SK-N-SH (cell line): Measurements from ENCODE around the gene GRM8. TPM values are rescaled to one million over a fixed set of nuclear protein-coding genes. Genes with fewer than 3 reads are reported as not detected.

ENCODE experiments used
- CTCF ChIA-PET: fragments of 300-600, 350-600 bp; formaldehyde crosslinking; extraction: SDS; loops from one replicate; lab custom pipeline; 2021; lab: Yijun Ruan, JAX
- POLR2A ChIA-PET: fragments of 350-600 bp; sonication (Branson Sonifier 250); formaldehyde crosslinking; extraction: SDS; loops from one replicate; lab custom pipeline; 2020; ENCODE audit warnings: antibody characterized with exemption, inconsistent platforms; lab: Yijun Ruan, JAX
- DNase-seq: peaks from one replicate; pipeline ENCODE4 v3.0.0; 2012
- H2AFZ ChIP-seq: fragments of 200-600 bp; sonication (generic); 2 replicates; pipeline ENCODE4 v1.8.1; 2016; ENCODE audit warnings: antibody characterized with exemption, mild to moderate bottlenecking, low read depth
- H3F3A ChIP-seq: fragments of 200-600 bp; sonication (generic); replicated peaks from 2 replicates; pipeline ENCODE3; 2016; ENCODE audit warnings: antibody characterized with exemption, mild to moderate bottlenecking; ENCODE audit not compliant: insufficient read depth
- H3K27ac ChIP-seq, 2 experiments: fragments of 200-500 bp in 1 of 2; fragments of 200-600 bp in 1 of 2; sonication (Bioruptor generic) in 1 of 2; sonication (generic), shearing (Covaris generic) in 1 of 2; 2 replicates each; pipeline versions ENCODE4 v1.5.1 to v1.6.1; 2014 to 2016; ENCODE audit warnings: low read depth in 2 of 2, inconsistent platforms in 1 of 2, low read length in 1 of 2, mild to moderate bottlenecking in 1 of 2, mixed read lengths in 1 of 2
- H3K27me3 ChIP-seq: fragments of 200-600 bp; sonication (generic), shearing (Covaris generic); 2 replicates; pipeline ENCODE4 v1.6.1; 2016; ENCODE audit warnings: mixed run types; ENCODE audit not compliant: insufficient read depth
- H3K36me3 ChIP-seq, 2 experiments: fragments of 200-500 bp in 1 of 2; fragments of 200-600 bp in 1 of 2; sonication (Bioruptor generic) in 1 of 2; sonication (generic) in 1 of 2; replicated peaks in 1 of 2; 2 replicates each; pipeline versions ENCODE3 to v1.5.1; 2014 to 2016; ENCODE audit warnings: low read length in 1 of 2, mild to moderate bottlenecking in 1 of 2; ENCODE audit not compliant: insufficient read depth in 2 of 2, control insufficient read depth in 1 of 2
- H3K4me1 ChIP-seq, 2 experiments: fragments of 200-500 bp in 1 of 2; fragments of 200-600 bp in 1 of 2; sonication (Bioruptor generic) in 1 of 2; sonication (generic), shearing (Covaris generic) in 1 of 2; 2 replicates each; pipeline versions ENCODE4 v1.5.1 to v1.6.1; 2014 to 2016; ENCODE audit warnings: low read depth in 1 of 2, low read length in 1 of 2, mixed run types in 1 of 2; ENCODE audit not compliant: insufficient read depth in 2 of 2, control insufficient read depth in 1 of 2
- H3K4me2 ChIP-seq: fragments of 200-600 bp; sonication (generic), shearing (Covaris generic); 2 replicates; pipeline ENCODE4 v1.6.1; 2017; ENCODE audit warnings: mixed run types
- H3K4me3 ChIP-seq, 2 experiments: fragments of 200-500 bp in 1 of 2; fragments of 200-600 bp in 1 of 2; sonication (Bioruptor generic) in 1 of 2; sonication (generic), shearing (Covaris generic) in 1 of 2; 2 replicates each; pipeline versions ENCODE4 v1.5.1 to v1.8.1; 2014 to 2016; ENCODE audit warnings: low read depth in 2 of 2, inconsistent platforms in 1 of 2, low read length in 1 of 2, mild to moderate bottlenecking in 1 of 2, mixed read lengths in 1 of 2, moderate library complexity in 1 of 2
- H3K79me2 ChIP-seq: fragments of 200-600 bp; sonication (generic); 2 replicates; pipeline ENCODE4 v1.8.1; 2017; ENCODE audit warnings: mild to moderate bottlenecking; ENCODE audit not compliant: insufficient read depth
- H3K9ac ChIP-seq: fragments of 200-600 bp; sonication (generic); 2 replicates; pipeline ENCODE4 v1.6.1; 2017; ENCODE audit warnings: mixed run types
- H3K9me2 ChIP-seq: fragments of 200-600 bp; sonication (generic); 2 replicates; pipeline ENCODE4 v1.6.1; 2017; ENCODE audit warnings: mixed run types
- H3K9me3 ChIP-seq: fragments of 200-600 bp; sonication (generic); 2 replicates; pipeline ENCODE4 v1.6.1; 2017; ENCODE audit warnings: mixed run types, mild to moderate bottlenecking, moderate library complexity
- H4K20me1 ChIP-seq: fragments of 200-600 bp; sonication (generic); 2 replicates; pipeline ENCODE4 v1.6.1; 2017; ENCODE audit warnings: mild to moderate bottlenecking, mixed run types; ENCODE audit not compliant: insufficient read depth
- EP300 ChIP-seq, 2 experiments: IDR thresholded peaks; 2 replicates each; pipeline versions ENCODE4 v1.4.0 to v1.6.1; 2012; ENCODE audit warnings: borderline replicate concordance in 1 of 2, low read depth in 1 of 2, low read length in 1 of 2
- FOXJ3 ChIP-seq: sonication (generic); formaldehyde crosslinking; IDR thresholded peaks from 2 replicates; pipeline ENCODE4 v1.5.1; 2020; ENCODE audit warnings: mild to moderate bottlenecking, missing genetic modification reagents
- GATA2 ChIP-seq: sonication (generic); formaldehyde crosslinking; IDR thresholded peaks from 2 replicates; pipeline ENCODE4 v1.5.0; 2020; ENCODE audit warnings: mild to moderate bottlenecking, missing genetic modification reagents
- NRF1 ChIP-seq: IDR thresholded peaks from 2 replicates; pipeline ENCODE4 v1.6.1; 2012; ENCODE audit warnings: low read depth, mild to moderate bottlenecking, low read length
- POLR2AphosphoS5 ChIP-seq: IDR thresholded peaks from 2 replicates; pipeline ENCODE4 v1.6.1; 2012; ENCODE audit warnings: low read depth, low read length
- RAD21 ChIP-seq: IDR thresholded peaks from 2 replicates; pipeline ENCODE4 v1.6.1; 2012; ENCODE audit warnings: mild to moderate bottlenecking, low read length
- RCOR1 ChIP-seq: fragments of 150-350 bp; IDR thresholded peaks from 2 replicates; pipeline ENCODE4 v1.6.1; 2017; ENCODE audit warnings: antibody characterized with exemption, low read length
- RFX5 ChIP-seq: IDR thresholded peaks from 2 replicates; pipeline ENCODE4 v1.6.1; 2012; ENCODE audit warnings: mild to moderate bottlenecking, improper control_type of control experiment, low read length
- SMC3 ChIP-seq: IDR thresholded peaks from 2 replicates; pipeline ENCODE4 v1.6.1; 2012; ENCODE audit warnings: low read depth, low read length, improper control_type of control experiment
- TCF12 ChIP-seq: IDR thresholded peaks from 2 replicates; pipeline ENCODE4 v1.4.0; 2012
- WGBS: methylation state at CpG from one replicate; pipeline ENCODE4 v1.1.6; 2017; ENCODE audit warnings: low lambda C conversion rate; 5-methylcytosine and 5-hydroxymethylcytosine counted together
- polyA plus RNA-seq, 3 experiments: library from polyadenylated mRNA; depleted of rRNA; stranded (reverse); fragments of >200 nt; gene quantifications; 2 replicates each; pipeline ENCODE4 v1.2.3, GENCODE V29; 2012
- TF ChIP-seq, protein P1 (sequence below): IDR thresholded peaks from 2 replicates; pipeline ENCODE4 v1.4.0; 2012; ENCODE audit warnings: low read depth, borderline replicate concordance
- TF ChIP-seq, protein P2 (sequence below): fragments of 200-600 bp; sonication (generic); IDR thresholded peaks from 2 replicates; pipeline ENCODE4 v1.6.1; 2017; ENCODE audit warnings: antibody characterized with exemption, mild to moderate bottlenecking, moderate library complexity
- TF ChIP-seq, protein P3 (sequence below): IDR thresholded peaks from 2 replicates; pipeline ENCODE4 v1.4.0; 2012; ENCODE audit warnings: low read depth, borderline replicate concordance

Gene GRM8
- polyA plus RNA-seq, 1 of the 3 experiments (the other 2 are of a cell fraction): 0.10 TPM

DNA sequence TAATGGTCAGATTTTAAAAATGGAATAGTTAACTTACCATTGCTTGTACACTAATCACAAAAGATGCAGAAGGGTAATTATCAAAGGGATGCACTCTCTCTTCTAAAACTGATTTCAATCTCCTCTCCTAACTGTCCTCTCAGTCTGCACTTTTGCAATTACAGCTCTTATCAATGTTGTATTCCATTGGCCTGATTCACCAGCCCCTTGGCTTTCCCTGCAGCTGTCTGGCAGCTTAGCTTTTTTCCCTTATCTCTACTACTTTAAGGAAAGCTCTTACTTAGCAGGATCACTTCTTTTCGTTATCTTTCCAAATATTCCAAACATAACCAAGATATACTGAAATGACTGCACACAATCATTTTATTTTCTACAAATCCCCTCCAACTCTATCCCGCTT, 448.8 kb downstream of the GRM8 start:
- ChIA-PET CTCF (interaction anchor here (0.7 to 5.3 kb wide), 27 partner anchors 9 to 710 kb away, joined by 3 to 58 read pairs (median 5); partner anchors contain the start of gene GRM8), POLR2A (no interaction called here)
- no peak overlapping the region for H3K4me3 ChIP-seq
- H3K9me2 ChIP-seq: no peaks in the 10 kb centered on the region
- H4K20me1 ChIP-seq: no peaks in the 10 kb centered on the region
- peak overlapping the region in 1 of 2 experiments; percentile 48; a peak in 1 of 4 replicates for H3K27ac ChIP-seq
- no peaks in the 10 kb centered on the region for H3K9me3 ChIP-seq
- H3K4me2 ChIP-seq: no peak overlapping the region
- no peak overlapping the region for H3K9ac ChIP-seq
- H3F3A ChIP-seq: no peaks in the 10 kb centered on the region
- WGBS: 25% methylated on average over 2 of the region's 2 CpGs
- peak; percentile 59 for DNase-seq
- no peaks in the 10 kb centered on the region for H3K27me3 ChIP-seq
- TF ChIP-seq TCF12: 0 out of 2 replicates have a peak, but pooled peaks have one; percentile 12
- TF ChIP-seq, protein P1, sequence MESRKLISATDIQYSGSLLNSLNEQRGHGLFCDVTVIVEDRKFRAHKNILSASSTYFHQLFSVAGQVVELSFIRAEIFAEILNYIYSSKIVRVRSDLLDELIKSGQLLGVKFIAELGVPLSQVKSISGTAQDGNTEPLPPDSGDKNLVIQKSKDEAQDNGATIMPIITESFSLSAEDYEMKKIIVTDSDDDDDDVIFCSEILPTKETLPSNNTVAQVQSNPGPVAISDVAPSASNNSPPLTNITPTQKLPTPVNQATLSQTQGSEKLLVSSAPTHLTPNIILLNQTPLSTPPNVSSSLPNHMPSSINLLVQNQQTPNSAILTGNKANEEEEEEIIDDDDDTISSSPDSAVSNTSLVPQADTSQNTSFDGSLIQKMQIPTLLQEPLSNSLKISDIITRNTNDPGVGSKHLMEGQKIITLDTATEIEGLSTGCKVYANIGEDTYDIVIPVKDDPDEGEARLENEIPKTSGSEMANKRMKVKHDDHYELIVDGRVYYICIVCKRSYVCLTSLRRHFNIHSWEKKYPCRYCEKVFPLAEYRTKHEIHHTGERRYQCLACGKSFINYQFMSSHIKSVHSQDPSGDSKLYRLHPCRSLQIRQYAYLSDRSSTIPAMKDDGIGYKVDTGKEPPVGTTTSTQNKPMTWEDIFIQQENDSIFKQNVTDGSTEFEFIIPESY: no peak
- TF ChIP-seq EP300 (IDR thresholded peaks at IDR 0.05; ENCODE audit: borderline replicate concordance in 1 of 2, low read depth in 1 of 2, low read length in 1 of 2): peak in 1 of 2 experiments; percentile 47; a peak in 1 of 4 replicates
- TF ChIP-seq POLR2AphosphoS5: no peak
- peak; percentile 38; the same call in 1 of the 2 replicates for TF ChIP-seq RCOR1
- peak; percentile 89 for TF ChIP-seq GATA2 (CRISPR knock-in tag)
- TF ChIP-seq FOXJ3 (CRISPR knock-in tag): 0 out of 2 replicates have a peak, but pooled peaks have one; percentile 43
- no peaks in the 10 kb centered on the region for H3K79me2 ChIP-seq
- H3K36me3 ChIP-seq: no peaks in the 10 kb centered on the region
- no peak overlapping the region for H2AFZ ChIP-seq
- H3K4me1 ChIP-seq: peaks cover 0 to 10% of the 10 kb centered on the region in 2 experiments; a peak in 2 of 4 replicates

DNA sequence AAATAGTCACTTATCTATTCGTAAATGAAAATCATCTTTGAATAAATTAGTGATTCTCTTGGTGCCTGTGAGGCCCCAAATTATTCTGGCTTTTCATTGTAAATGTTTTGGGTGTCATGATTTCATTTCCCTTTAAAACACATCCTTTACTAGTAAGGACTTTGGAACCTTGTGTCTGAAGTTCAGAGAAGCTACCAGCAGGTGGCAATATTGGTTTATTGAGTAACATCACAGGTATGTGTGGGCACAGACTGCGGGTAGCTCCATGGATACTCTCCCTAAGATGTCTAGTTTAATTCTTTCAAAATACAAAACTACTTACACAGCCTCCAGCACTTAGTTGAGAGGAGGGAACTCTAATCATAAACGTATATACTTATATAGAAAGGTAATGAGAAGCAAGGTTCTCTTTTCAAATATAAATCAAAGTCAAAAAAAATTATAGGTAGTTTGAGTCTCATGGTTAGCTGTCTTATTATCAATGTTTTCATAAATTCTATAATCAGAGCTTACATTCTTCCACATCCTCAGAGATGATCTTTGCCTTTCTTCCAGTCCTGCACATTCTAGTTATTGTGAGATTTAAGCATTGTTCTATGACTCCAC, 449.6 kb downstream of the GRM8 start:
- peak; percentile 95 for TF ChIP-seq RAD21
- TF ChIP-seq, protein P1: no peak
- TF ChIP-seq, protein P2, sequence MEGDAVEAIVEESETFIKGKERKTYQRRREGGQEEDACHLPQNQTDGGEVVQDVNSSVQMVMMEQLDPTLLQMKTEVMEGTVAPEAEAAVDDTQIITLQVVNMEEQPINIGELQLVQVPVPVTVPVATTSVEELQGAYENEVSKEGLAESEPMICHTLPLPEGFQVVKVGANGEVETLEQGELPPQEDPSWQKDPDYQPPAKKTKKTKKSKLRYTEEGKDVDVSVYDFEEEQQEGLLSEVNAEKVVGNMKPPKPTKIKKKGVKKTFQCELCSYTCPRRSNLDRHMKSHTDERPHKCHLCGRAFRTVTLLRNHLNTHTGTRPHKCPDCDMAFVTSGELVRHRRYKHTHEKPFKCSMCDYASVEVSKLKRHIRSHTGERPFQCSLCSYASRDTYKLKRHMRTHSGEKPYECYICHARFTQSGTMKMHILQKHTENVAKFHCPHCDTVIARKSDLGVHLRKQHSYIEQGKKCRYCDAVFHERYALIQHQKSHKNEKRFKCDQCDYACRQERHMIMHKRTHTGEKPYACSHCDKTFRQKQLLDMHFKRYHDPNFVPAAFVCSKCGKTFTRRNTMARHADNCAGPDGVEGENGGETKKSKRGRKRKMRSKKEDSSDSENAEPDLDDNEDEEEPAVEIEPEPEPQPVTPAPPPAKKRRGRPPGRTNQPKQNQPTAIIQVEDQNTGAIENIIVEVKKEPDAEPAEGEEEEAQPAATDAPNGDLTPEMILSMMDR: peak; percentile 94
- peak; percentile 85 for TF ChIP-seq SMC3
- TF ChIP-seq NRF1: peak; percentile 12; the same call in 1 of the 2 replicates
- 0 out of 2 replicates have a peak, but pooled peaks have one; percentile 15 for TF ChIP-seq RCOR1
- TF ChIP-seq, protein P3, sequence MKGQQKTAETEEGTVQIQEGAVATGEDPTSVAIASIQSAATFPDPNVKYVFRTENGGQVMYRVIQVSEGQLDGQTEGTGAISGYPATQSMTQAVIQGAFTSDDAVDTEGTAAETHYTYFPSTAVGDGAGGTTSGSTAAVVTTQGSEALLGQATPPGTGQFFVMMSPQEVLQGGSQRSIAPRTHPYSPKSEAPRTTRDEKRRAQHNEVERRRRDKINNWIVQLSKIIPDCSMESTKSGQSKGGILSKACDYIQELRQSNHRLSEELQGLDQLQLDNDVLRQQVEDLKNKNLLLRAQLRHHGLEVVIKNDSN: no peak
- peak; percentile 14; the same call in 1 of the 2 replicates for TF ChIP-seq RFX5
- Histone ChIP-seq H3K9me3 (no peaks in the 10 kb centered on the region), H3K4me2 (no peak overlapping the region), H3K4me1 (peaks cover 0 to 10% of the 10 kb centered on the region in 2 experiments; a peak in 2 of 4 replicates), H3K79me2 (no peaks in the 10 kb centered on the region), H3K36me3 (no peaks in the 10 kb centered on the region), H4K20me1 (no peaks in the 10 kb centered on the region), H3K27ac (no peak overlapping the region; a peak in 1 of 4 replicates), H3K9ac (no peak overlapping the region), H3K27me3 (no peaks in the 10 kb centered on the region), H2AFZ (no peak overlapping the region), H3F3A (no peaks in the 10 kb centered on the region), H3K4me3 (no peak overlapping the region; a peak in 1 of 4 replicates), H3K9me2 (no peaks in the 10 kb centered on the region)
- ChIA-PET POLR2A (no interaction called here), CTCF (interaction anchor here (0.5 to 5.3 kb wide), 50 partner anchors 10 to 1744 kb away, joined by 3 to 58 read pairs (median 4); partner anchors contain the start of gene GRM8)
- DNase-seq: peak; percentile 69
- WGBS: 7% methylated on average over 3 of the region's 3 CpGs
